Fibroblast of villous mesenchyme (primary cell): ENCODE data around the gene UNC5C. TPM values are rescaled to one million over a fixed set of nuclear protein-coding genes. Genes with fewer than 3 reads are reported as not detected.

ENCODE experiments used
- DNase-seq: peaks from one replicate; pipeline ENCODE4 v3.0.0-alpha.2; 2010; ENCODE audit warnings: low read depth
- H3K4me3 ChIP-seq: 2 replicates; pipeline ENCODE4 v1.5.1; 2011; ENCODE audit warnings: low read depth, mild to moderate bottlenecking, low read length
- CTCF ChIP-seq: IDR thresholded peaks from 2 replicates; pipeline ENCODE4 v1.5.1; 2012; ENCODE audit warnings: low read depth, mild to moderate bottlenecking, low read length; ENCODE audit not compliant: insufficient read depth
- total RNA-seq: library from RNA; depleted of rRNA; stranded (reverse); fragments of >200 nt; gene quantifications from 2 replicates; pipeline ENCODE4 v1.2.3, GENCODE V29; 2012

UNC5C gene
- total RNA-seq, 1 donor, result 0.43 TPM

GRCh38 chr4:95358421-95358820 is 190.4 kb downstream of the UNC5C start:
- no peak for DNase-seq
- no peak overlapping the region for H3K4me3 ChIP-seq
- no peak for TF ChIP-seq CTCF

DNA sequence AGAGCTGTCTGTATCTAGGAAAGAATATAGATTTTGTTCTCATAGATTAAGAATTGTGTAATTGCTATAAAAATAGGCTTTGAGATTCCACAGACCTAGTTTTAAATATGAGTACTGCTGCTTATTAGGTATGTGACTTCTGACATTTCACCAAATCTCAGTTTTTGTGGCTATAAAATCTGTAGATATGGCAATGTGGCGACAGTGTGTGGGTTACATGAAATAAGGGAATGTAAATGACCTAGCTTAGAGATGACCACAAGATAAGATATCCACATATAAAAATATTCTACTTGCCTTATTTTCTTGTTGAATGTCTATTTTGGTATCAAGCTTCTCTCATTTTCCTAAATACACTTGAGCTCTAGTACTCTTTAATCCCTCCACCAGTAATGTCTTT is 193.8 kb downstream of the UNC5C start:
- no peak for TF ChIP-seq CTCF
- peak; percentile 52 for DNase-seq
- H3K4me3 ChIP-seq, result no peak overlapping the region

GRCh38 chr4:95348418-95348817 is 200.4 kb downstream of the UNC5C start:
- no peak for TF ChIP-seq CTCF

DNA sequence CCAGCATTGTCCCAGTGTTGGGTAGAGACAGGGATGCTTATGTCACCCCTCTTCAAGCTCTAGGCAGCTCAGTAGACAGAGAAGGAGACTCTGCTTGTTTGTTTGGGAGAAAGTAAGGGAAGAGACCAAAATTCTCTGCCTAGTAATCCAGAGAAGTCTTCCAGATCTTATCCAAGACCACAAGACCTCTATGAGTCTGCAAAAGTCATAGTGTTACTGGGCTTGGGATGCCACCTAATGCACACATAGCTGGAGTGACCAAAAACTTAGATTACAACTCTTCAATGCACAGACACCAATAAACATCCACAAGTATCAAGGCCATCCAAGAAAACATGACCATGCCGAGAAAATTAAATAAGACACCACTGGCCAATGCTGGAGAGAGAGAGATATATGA is 205.5 kb downstream of the UNC5C start:
- H3K4me3 ChIP-seq, result no peak overlapping the region
- TF ChIP-seq CTCF, result no peak
- no peak for DNase-seq

More at GRCh38 chr4:95348418-95348817, 200.4 kb downstream of the UNC5C start:
- DNase-seq, result no peak
- H3K4me3 ChIP-seq, result no peak overlapping the region

DNA sequence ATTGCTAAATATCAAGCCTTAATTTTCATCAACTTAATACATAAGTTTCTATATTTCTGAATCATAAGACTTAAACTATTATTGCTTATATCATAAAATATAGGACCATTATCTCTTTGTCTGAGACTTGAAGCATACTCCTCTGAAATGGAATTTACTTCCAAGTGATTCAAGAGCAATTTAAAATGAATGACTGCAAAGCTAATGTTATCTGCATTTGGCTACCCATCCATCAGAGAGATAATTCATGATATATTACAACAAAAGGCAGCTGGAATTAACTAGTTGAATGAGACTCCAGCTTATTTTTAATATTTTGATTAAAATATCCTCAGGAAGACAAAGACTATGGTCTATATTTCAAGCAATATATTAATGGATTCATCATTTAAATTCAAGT is 208.6 kb downstream of the UNC5C start:
- no peak overlapping the region for H3K4me3 ChIP-seq
- no peak for TF ChIP-seq CTCF
- no peak for DNase-seq

GRCh38 chr4:95325665-95326064 is 223.1 kb downstream of the UNC5C start:
- DNase-seq, result no peak
- no peak overlapping the region for H3K4me3 ChIP-seq

More at GRCh38 chr4:95325665-95326064, 223.1 kb downstream of the UNC5C start:
- no peak for TF ChIP-seq CTCF
